DOHH2 (cell line): ENCODE results near the gene MMEL1.

Source experiments
- EZH2phosphoT487 ChIP-seq: fragments of 200-600 bp; sonication (generic); IDR thresholded peaks from 2 replicates; pipeline ENCODE4 v1.6.1; 2017; ENCODE audit warnings: borderline replicate concordance, mild to moderate bottlenecking, antibody characterized with exemption, low read length, moderate library complexity, mixed read lengths
- TF ChIP-seq, protein P1 (sequence below): fragments of 200-600 bp; sonication (generic); IDR thresholded peaks from one replicate; pipeline ENCODE4 v1.5.1; 2014; ENCODE audit warnings: antibody characterized with exemption, mild to moderate bottlenecking, low read depth, low read length; ENCODE audit not compliant: poor library complexity, severe bottlenecking

DNA sequence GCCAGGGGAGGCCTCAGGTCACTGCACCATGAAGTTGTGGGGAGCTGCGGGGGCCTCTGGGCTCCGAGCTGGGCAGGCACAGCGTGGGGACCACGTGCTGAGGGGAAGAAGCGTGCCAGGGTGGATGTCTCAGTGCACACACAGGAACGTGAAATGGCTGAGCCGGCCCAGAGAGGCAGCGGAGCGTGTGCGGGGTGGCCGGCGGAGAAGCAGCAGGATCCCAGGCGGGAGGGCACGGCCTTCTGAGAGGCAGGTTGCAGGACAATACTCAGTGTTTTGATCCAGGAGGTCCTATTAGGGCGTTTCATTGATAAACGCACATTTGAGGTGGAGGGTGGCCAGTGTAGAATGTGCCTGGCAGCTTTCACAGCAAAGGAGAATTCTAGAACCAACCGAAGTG is 63.8 kb downstream of the MMEL1 start:
- TF ChIP-seq, protein P1, sequence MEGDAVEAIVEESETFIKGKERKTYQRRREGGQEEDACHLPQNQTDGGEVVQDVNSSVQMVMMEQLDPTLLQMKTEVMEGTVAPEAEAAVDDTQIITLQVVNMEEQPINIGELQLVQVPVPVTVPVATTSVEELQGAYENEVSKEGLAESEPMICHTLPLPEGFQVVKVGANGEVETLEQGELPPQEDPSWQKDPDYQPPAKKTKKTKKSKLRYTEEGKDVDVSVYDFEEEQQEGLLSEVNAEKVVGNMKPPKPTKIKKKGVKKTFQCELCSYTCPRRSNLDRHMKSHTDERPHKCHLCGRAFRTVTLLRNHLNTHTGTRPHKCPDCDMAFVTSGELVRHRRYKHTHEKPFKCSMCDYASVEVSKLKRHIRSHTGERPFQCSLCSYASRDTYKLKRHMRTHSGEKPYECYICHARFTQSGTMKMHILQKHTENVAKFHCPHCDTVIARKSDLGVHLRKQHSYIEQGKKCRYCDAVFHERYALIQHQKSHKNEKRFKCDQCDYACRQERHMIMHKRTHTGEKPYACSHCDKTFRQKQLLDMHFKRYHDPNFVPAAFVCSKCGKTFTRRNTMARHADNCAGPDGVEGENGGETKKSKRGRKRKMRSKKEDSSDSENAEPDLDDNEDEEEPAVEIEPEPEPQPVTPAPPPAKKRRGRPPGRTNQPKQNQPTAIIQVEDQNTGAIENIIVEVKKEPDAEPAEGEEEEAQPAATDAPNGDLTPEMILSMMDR, result no peak
- no peak for TF ChIP-seq EZH2phosphoT487
